ENCODE data around the gene WDR74. TPM values are rescaled to one million over a fixed set of nuclear protein-coding genes. Genes with fewer than 3 reads are reported as not detected.
"Not testable (repeated sequence)": the region's sequence is repeated elsewhere in the genome, so short reads cannot be mapped to it uniquely, and the experiment has no call there.

WDR74 gene
- total RNA-seq, 1 experiment from 2014 or later: 92.4 TPM

DNA sequence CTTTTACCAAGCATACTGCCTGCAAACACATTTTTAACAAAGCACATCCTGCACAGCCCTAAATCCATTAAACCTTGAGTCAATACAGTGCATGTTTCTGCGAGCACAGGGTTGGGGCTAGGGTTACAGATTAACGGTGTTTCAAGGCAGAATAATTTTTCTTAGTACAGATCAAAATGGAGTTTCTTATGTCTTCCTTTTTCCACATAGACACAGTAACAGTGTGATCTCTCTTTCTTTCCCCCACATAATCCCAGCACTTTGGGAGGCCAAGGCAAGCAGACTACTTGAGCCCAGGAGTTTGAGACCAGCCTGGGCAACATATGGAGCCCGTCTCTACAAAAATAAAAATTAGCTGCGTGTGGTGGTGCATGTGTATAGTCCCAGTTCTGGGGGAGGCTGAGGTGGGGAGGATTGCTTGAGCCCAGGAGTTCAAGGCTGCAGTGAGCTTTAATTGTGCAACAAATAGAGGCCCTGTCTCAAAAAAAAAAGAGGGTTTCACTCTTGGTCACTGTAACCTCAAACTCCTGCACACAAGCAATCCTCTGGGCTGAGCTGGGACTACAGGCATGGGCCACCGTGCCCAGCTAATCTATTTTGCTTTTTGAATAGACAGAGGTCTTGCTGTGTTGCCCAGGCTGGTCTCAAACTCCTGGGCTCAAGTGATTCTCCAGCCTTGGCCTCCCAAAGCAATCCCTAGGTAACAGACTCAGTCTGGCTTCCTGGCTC lies 21.6 kb upstream of the WDR74 start:
- DNase-seq (ENCODE audit: low spot score): no peak

DNA sequence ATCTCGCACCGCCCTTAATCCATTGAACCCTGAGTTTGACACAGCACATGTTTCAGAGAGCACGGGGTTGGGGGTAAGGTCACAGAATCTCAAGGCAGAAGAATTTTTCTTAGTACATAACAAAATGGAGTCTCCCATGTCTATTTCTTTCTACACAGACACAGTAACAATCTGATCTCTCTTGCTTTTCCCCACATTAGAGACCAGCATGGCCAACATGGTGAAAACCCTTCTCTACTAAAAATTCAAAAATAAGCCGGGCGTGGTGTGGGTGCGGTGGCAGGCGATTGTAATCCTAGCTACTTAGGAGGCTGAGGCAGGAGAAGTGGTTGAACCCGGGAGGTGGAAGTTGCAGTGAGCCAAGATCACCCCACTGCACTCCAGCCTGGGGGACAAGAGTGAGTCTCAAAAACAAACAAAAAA lies 19.9 kb upstream of the WDR74 start:
- not testable (repeated sequence) for DNase-seq (ENCODE audit: low spot score)

DNA sequence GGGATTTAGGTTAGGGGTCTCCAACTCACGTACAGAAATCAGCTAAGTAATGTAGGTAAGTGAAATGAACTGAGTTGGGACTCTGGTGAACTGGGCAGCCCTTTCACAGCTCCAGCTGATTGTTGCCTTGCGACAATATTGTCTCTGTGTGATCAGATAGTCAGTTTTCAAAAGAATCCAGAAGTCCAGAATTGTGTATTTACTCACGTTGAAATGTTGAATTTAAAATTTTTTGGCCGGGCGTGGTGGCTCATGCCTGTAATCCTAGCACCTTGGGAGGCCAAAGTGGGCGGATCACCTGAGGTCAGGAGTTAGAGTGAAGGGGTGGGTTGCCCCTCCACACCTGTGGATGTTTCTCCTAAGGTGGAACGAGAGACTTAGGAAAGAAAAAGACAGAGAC lies 18.8 kb upstream of the WDR74 start:
- no peak for DNase-seq (ENCODE audit: low spot score)

DNA sequence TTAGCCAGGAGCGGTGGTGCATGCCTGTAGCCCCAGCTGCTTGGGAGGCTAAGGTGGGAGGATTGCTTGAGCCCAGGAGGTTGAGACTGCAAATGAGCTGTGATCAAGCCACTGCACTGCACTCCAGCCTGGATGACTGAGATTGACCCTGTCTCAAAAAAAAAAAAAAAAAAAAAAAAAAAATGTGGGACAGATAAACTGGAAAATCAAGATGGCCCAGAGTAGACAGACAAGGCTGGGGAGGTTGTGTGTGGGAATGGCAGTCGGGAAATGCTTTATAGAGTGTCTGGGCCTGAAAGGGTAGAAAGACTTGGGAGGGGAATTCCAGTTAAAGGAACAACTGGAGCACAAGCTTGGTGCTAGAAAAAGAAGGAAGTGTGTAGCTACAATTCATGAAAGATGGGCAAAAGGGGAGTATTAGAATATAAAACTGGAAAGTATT lies 18.2 kb upstream of the WDR74 start:
- no peak for DNase-seq (ENCODE audit: low spot score)

DNA sequence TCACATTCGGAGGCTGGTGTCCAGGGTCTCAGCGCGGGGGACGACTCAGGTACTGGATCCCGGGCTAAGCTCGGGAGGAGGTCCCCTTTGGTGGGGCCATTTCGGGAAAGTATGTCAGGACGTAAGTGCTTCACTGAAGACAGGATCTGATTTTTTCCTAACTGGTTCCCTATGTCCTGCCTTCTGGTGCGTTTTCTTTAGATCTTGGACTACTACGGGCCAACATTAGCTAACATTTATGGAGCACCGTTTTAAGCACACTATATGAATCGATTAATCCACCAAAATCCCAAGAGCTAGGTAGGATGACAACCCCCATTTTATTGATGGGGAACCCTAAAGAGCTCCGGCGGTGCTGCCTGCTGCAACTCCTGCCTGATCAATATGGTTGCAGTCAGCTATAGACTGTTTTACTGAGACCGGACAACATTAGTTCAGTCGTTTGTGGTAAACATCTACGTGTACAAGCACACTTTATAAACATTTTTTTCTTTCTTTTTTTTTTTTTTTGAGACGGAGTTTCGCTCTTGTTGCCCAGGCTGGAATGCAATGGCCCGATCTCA lies 17.0 kb upstream of the WDR74 start:
- no peak for DNase-seq (ENCODE audit: low spot score)

DNA sequence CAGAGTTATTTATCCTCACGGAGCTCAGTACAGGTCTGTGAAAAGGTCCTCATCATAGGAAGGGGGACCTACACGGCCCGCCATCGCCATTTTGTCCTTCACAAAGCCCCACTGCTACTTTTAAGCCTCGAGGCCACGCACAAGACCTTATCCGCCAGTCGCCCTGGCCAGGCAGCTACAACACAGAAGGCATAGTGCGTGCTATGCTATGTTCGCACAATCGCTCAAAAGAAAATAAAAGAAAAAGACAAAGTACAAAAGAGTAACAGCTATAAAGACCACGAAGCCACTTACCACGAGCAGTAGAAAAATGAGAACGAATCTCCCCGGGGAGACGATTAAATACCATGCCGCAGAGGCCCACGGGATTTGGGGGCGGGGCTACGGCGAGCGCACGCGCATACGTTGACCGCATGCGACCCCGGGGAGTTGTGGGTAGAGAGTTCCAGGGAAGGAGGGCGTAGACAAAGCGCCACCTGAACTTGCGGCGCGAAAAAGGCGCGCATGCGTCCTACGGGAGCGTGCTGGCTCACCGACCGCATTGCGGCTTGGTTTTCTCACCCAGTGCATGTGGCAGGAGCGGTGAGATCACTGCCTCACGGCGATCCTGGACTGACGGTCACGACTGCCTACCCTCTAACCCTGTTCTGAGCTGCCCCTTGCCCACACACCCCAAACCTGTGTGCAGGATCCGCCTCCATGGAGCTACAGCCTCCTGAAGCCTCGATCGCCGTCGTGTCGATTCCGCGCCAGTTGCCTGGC lies 16.4 kb upstream of the WDR74 start:
- peak; percentile 96 for DNase-seq (ENCODE audit: low spot score)

DNA sequence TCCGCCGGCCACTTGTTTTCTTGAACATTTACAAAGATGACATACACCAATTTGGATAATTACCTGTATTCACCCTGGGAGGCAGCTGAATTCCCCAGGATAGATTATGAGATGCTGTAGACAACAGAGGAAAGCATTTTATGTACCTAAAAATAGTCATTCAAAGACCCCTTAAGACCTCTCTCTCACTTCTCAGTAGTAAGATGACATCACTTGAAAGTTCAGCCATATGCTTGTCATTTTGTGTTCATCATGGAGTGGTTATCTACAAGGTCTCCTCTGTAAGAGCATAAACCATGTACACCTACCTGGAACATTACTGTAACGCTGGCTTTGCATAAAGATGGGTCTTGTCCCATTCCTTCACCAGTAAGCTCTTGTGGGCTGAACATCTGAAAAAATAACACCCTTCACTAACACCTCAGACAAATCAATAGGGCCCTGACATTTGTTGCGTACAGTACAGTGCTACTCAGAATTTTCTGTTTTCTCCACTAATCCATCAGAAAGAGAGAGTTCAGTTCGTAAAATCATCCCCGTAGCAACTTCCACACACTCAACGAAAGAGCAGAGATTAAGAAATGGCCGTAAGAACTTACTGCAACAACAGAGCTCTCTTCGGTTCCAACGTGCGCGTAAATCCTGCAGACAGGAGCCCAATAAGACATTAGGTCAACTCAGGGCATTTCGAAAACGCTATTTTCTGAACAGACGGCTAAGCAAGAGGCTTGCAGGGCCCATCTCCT lies 15.6 kb upstream of the WDR74 start:
- no peak for DNase-seq (ENCODE audit: low spot score)

DNA sequence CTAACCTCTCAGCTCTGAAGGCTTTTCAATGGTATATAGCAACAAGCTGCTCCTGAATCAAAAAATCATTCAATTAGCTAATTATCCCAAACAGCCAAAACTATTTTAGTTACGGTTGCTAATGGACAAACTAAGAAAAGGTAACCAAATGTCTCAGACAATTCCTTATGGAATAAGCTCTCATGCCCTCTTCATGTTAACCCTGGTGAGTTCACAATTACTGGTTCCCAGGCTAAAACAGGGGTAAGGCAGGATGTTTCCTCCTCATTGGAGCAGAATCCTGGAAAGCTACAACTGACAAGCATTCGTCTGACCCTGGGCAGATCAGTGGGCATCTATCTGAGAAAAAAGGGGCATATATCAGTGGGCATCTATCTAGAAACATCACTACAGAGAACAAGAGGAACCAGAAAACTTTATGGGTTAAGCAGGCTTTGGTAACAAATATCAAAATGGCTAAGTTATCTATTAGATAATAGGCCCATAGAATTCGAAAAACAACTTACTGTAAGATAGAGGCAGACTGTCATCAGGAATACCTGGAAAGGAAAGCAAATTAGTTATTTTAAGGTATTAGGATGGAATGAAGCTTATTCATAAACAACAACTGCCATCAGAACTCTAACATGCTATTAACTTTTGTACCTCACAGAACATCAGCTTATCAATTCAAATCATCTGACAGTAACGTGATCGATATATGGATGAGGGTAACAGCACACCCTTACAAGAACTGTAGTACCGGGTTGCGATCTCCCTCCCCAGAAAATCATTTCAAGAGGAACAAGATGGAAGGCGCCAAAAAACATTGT lies 14.8 kb upstream of the WDR74 start:
- no peak for DNase-seq (ENCODE audit: low spot score)

DNA sequence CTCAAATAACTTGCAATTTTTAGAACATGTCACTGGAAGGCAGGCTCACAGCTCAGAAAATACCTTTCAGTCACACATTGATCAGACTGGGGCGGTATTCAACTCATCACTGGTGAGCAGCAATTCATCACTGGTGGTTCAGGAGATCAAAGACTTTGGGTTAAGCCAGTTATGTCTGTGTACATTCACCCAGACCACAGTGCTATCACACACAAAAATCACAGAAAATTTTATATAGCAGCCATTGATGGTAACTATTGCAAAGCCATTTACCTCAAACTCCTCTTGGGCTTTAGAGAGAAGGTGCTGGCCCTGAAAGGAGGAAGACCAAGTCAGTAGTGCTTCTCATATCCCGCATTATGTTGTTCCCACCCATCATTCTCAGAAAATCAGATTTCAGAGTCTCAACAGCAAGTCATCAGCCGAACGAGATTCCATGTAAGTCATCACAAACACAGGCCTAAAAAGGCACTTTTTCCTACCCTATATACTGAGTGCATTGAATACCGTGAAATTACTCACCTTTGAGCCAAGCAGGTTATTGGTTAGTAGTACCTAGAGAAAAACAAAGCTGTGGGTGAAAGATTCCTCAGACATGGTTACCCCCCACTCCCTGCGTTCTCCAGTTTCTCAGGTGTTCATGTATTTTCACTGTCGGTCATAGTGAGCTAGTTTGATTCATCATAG lies 14.0 kb upstream of the WDR74 start:
- no peak for DNase-seq (ENCODE audit: low spot score)

DNA sequence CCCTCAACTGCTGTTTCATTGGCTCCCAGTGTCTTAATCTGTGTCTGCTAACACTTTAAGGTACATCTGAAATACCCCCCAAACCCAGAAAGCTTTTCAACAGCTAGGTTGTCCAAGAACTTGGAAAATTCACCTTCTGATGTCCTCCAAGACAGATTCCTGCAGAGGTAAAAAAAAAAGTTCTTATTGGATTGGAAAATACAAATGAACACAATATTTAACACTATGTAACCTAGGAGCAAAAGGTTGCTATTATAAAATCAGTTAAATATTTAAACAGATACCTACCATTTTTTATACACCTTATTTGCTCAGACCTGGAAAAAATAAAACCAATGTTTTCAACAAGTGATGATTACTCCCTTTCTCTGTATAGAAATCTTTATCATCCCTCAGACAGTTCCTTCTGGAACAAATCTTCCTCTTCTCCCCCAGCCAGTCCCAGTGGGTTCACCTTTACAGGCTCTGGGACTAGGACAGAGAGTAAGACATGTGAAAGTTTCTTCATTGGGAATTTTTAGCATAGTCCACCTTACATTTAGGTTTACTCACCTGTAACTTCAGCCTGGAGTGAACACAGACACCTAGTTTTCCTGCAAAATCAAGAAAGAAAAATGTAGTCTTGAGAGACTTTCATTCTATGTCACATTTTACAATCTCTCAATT lies 13.3 kb upstream of the WDR74 start:
- no peak for DNase-seq (ENCODE audit: low spot score)

DNA sequence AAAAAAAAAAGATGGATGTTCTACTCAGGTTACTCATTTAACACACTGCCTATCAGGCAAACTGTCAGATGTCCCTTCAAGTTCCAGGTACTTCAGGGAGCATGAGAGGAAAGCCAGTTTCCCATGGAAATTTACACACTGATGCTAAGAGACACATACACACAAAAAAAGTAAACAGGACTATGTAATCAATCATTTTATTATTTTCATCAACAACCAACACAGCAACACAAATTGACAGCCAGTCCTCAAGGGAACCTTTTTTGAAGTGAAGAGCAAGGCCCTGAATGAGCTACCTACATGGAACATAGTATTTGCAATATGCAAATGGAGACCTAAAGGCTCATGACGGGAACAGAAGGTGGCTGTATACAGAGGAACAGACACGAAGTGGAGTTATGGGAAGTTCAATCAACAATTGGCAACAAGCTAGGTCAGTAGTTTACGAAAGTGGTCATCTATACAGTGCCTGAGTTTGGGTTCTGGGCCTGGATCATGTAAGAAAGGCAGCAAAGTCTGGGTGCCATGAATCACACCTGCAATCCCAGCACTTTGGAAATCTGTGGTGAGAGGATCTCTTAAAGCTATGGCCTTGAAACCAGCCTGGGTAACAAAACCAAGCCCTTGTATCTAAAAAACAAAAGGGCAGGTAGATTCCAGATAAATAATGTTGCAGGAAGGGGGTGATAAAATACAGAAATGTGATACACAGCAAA lies 12.6 kb upstream of the WDR74 start:
- no peak for DNase-seq (ENCODE audit: low spot score)

DNA sequence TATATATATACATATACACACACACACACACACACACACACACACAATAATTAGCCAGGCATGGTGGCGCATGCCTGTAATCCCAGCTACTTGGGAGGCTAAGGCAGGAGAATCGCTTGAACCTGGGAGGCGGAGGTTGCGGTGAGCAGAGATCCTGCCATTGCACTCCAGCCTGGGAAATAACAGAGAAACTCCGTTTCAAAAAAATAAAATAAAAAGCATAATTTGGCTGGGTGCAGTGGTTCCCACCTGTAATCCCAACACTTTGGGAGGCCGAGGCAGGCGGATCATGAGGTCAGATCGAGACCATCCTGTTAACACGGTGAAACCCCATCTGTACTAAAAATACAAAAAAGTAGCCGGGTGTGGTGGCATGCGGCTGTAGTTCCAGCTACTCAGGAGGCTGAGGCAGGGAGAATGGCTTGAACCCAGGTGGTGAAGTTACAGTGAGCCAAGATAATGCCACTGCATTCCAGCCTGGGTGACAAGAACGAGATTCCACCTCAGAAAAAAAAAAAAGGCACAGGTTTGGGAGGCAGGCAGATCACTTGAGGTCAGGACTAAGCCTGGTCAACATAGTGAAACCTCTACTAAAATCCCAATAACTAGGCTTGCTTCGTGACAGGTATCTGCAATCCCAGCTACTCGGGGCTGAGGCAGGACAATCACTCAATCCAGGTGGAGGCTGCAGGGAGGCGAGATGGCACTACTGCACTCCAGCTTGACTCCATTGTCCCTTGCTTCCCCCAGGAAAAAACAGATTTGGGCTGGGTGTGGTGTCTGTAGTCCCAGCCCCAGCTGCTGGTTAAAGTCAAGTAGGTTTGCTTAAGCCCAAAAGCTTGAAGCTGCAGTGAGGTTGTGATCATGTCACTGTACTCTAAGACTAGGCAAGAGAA lies 11.8 kb upstream of the WDR74 start:
- no peak for DNase-seq (ENCODE audit: low spot score)

DNA sequence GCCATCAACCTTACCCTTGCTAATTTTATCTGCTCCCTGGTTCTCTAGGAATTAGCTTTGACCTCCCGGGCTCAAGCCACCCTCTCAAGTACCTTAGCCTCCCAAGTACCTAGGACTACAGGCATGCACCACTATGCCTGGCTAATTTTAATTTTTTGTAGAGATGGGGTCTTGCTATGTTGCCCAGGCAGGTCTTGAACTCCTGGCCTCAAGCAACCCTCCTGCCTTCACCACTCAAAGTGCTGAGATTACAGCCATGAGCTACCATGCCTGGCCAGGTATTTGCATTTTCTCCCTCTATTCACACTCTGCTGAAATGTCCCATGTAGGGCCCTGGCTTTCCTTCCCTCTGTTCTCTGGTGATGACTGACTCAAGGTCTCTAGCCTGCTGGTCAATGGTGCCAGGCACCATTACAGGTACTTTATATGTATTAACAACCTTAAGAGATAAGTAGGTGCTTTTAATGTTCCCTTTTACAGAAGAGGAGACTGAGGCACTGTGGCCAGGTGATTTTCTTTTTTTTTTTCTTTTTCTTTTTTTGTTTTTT lies 8.5 kb upstream of the WDR74 start:
- DNase-seq (ENCODE audit: low spot score): no peak

DNA sequence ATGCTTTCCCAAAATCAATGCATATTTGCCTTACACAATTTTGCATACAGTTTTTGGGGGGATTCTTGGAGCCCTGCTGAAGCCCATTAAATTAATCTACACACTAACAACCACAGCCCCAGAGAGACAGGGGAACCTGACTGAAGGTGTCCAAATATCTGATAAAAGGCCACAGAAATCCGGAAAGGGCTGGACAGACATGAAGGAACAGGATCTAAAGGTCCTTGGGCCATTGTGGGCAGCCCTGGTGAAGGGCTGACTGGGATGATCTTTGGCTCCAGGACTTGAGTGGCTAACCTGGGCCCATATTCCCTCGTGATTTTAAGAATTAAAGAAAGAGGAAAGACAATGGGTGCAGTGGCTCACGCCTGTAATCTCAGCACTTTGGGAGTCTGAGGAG lies 6.8 kb upstream of the WDR74 start:
- DNase-seq (ENCODE audit: low spot score): no peak

DNA sequence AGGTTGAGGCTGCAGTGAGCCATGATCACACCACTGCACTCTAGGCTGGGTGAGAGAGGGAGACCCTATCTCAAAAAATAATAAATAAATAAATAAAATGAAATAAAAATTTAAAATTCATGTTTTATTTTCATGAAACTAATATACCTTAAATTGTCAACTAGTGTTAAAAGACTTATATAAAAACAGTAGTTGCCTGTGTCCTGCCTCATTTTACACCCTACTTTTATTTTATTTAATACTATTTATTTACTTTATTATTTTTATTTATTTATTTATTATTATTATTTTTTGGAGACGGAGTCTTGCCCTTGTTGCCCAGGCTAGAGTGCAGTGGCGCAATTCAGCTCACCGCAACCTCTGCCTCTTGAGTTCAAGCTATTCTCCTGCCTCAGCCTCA lies 4.8 kb upstream of the WDR74 start:
- no peak for DNase-seq (ENCODE audit: low spot score)

DNA sequence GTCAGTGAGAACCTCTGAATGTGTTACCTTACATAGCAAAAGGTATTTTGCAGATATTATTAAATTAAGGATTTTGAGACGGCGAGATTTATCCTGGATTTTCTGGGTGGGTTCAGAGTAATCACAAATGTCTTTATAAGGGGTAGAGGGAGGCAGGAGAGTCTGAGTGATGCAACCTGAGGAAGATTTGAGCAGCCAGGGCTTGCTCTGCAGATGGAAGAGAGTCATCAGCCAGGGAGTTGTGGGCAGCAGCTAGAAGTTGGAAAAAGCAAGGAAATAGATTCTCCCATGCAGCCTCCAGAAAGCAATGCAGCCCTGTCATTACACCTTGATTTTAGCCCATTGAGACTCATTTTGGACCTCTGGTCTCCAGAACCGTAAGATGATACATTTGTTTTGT lies 4.1 kb upstream of the WDR74 start:
- no peak for DNase-seq (ENCODE audit: low spot score)

DNA sequence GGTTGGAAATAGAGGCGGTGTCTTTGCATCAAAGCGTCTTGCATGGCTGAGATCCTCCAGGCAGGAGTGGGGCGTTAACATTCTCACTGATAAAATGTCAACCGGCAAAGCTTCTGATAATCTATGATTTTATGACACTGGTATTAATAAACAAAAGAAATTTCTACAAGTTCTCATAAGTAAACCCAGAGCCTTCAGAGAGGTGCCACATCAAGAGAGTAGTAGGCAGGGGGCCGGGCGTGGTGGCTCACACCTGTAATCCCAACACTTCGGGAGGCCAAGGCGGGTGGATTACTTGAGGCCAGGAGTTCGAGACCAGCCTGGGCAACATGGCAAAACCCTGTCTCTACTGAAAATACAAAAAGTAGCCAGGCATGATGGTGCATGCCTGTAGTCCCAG lies 3.5 kb upstream of the WDR74 start:
- not testable (repeated sequence) for DNase-seq (ENCODE audit: low spot score)

DNA sequence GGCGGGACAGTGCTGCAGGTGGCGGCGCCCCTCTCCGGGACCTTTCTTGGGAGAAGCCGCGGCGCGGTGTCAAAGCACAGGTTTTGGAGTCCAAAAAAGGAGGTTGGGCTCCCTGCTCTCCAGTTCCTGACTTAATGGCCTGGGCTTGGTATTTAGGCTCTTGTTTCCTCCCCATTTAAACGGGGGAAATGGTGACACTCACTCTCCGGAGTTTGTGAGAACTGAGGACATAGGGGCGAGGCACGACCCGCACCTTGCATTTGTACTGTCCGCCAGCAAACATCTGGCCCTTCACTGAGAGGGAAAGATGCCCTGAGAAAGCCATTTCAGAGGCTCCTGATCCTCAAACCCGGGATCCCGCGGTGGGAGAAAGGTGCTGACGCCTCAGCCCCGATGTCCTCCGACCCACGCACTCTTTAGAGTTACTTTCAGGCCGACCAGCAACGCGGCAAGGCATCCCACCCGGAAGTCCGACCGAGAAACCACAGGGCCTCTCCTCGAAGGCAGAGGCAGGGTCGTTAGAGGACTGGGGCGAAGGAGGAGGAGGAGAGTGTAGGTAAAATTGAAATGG lies 2.9 kb upstream of the WDR74 start:
- DNase-seq (ENCODE audit: low spot score): no peak
